ENCODE measurements around the gene CRIM1.

CRIM1 gene

GRCh38 chr2:36416370-36417165, 61.0 kb downstream of the CRIM1 start:
- H3K9me3 ChIP-seq (ENCODE audit: control insufficient read depth in 1 of 2, low read length in 2 of 2), result no peaks in the 10 kb centered on the region
- no peak overlapping the region for H3K9ac ChIP-seq (ENCODE audit: low read depth in 1 of 2, low read length in 2 of 2)
- H3K4me1 ChIP-seq (ENCODE audit: control insufficient read depth in 1 of 2, insufficient read depth in 2 of 2, low read length in 2 of 2), result peaks cover 13 to 22% of the 10 kb centered on the region in 2 donors
- H3K36me3 ChIP-seq (ENCODE audit: control insufficient read depth in 1 of 2, insufficient read depth in 2 of 2, low read length in 2 of 2), result no peaks in the 10 kb centered on the region
- H3K27me3 ChIP-seq (ENCODE audit: control insufficient read depth in 1 of 2, insufficient read depth in 2 of 2, low read length in 2 of 2), result no peaks in the 10 kb centered on the region
- H3K4me3 ChIP-seq (ENCODE audit: low read depth in 1 of 2, low read length in 2 of 2), result no peak overlapping the region
- no peak overlapping the region for H3K27ac ChIP-seq (ENCODE audit: low read depth, low read length)

- H3K27ac ChIP-seq (ENCODE audit: low read depth, low read length), result no peak overlapping the region
- no peaks in the 10 kb centered on the region for H3K9me3 ChIP-seq (ENCODE audit: control insufficient read depth in 1 of 2, low read length in 2 of 2)
- H3K27me3 ChIP-seq (ENCODE audit: control insufficient read depth in 1 of 2, insufficient read depth in 2 of 2, low read length in 2 of 2), result no peaks in the 10 kb centered on the region
- H3K4me3 ChIP-seq (ENCODE audit: low read depth in 1 of 2, low read length in 2 of 2), result no peak overlapping the region
- H3K9ac ChIP-seq (ENCODE audit: low read depth in 1 of 2, low read length in 2 of 2), result no peak overlapping the region
- H3K36me3 ChIP-seq (ENCODE audit: control insufficient read depth in 1 of 2, insufficient read depth in 2 of 2, low read length in 2 of 2), result no peaks in the 10 kb centered on the region
- H3K4me1 ChIP-seq (ENCODE audit: control insufficient read depth in 1 of 2, insufficient read depth in 2 of 2, low read length in 2 of 2), result peaks cover 14 to 22% of the 10 kb centered on the region in 2 donors
These were observed 65.1 kb downstream of the CRIM1 start for GRCh38 chr2:36420569-36421181.

DNA sequence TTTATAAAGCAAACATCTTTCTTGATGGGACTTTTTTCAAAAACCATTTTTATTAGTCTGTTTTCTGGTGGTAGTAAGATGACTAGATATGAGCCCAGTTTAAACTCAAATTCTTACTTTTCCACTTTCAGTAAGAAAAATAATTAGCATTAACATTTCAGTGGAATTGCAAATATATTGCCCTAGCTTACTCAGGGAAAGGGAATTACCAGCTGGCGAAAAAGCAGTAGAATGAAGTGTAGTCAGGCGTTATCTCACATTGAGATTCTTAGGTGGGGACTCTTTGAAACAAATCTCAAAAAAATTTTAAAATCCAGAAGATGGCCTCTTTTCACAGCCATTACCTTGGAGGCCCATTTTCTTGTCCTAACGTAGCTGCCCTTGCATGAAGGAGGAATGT, 65.8 kb downstream of the CRIM1 start:
- no peak overlapping the region for H3K27ac ChIP-seq (ENCODE audit: low read depth, low read length)
- no peak overlapping the region for H3K9ac ChIP-seq (ENCODE audit: low read depth in 1 of 2, low read length in 2 of 2)
- peaks cover 14 to 20% of the 10 kb centered on the region in 2 donors for H3K4me1 ChIP-seq (ENCODE audit: control insufficient read depth in 1 of 2, insufficient read depth in 2 of 2, low read length in 2 of 2)
- H3K36me3 ChIP-seq (ENCODE audit: control insufficient read depth in 1 of 2, insufficient read depth in 2 of 2, low read length in 2 of 2), result no peaks in the 10 kb centered on the region
- no peak overlapping the region for H3K4me3 ChIP-seq (ENCODE audit: low read depth in 1 of 2, low read length in 2 of 2)
- H3K27me3 ChIP-seq (ENCODE audit: control insufficient read depth in 1 of 2, insufficient read depth in 2 of 2, low read length in 2 of 2), result no peaks in the 10 kb centered on the region
- no peaks in the 10 kb centered on the region for H3K9me3 ChIP-seq (ENCODE audit: control insufficient read depth in 1 of 2, low read length in 2 of 2)

- no peaks in the 10 kb centered on the region for H3K36me3 ChIP-seq (ENCODE audit: control insufficient read depth in 1 of 2, insufficient read depth in 2 of 2, low read length in 2 of 2)
- no peak overlapping the region for H3K9ac ChIP-seq (ENCODE audit: low read depth in 1 of 2, low read length in 2 of 2)
- no peak overlapping the region for H3K27ac ChIP-seq (ENCODE audit: low read depth, low read length)
- H3K27me3 ChIP-seq (ENCODE audit: control insufficient read depth in 1 of 2, insufficient read depth in 2 of 2, low read length in 2 of 2), result no peaks in the 10 kb centered on the region
- H3K4me1 ChIP-seq (ENCODE audit: control insufficient read depth in 1 of 2, insufficient read depth in 2 of 2, low read length in 2 of 2), result peaks cover 8 to 9% of the 10 kb centered on the region in 2 donors
- no peak overlapping the region for H3K4me3 ChIP-seq (ENCODE audit: low read depth in 1 of 2, low read length in 2 of 2)
- no peaks in the 10 kb centered on the region for H3K9me3 ChIP-seq (ENCODE audit: control insufficient read depth in 1 of 2, low read length in 2 of 2)
These were observed 67.6 kb downstream of the CRIM1 start for GRCh38 chr2:36423172-36423571.

- peaks cover 8 to 9% of the 10 kb centered on the region in 2 donors for H3K4me1 ChIP-seq (ENCODE audit: control insufficient read depth in 1 of 2, insufficient read depth in 2 of 2, low read length in 2 of 2)
- no peaks in the 10 kb centered on the region for H3K9me3 ChIP-seq (ENCODE audit: control insufficient read depth in 1 of 2, low read length in 2 of 2)
- H3K27me3 ChIP-seq (ENCODE audit: control insufficient read depth in 1 of 2, insufficient read depth in 2 of 2, low read length in 2 of 2), result no peaks in the 10 kb centered on the region
- no peak overlapping the region for H3K27ac ChIP-seq (ENCODE audit: low read depth, low read length)
- H3K9ac ChIP-seq (ENCODE audit: low read depth in 1 of 2, low read length in 2 of 2), result no peak overlapping the region
- no peak overlapping the region for H3K4me3 ChIP-seq (ENCODE audit: low read depth in 1 of 2, low read length in 2 of 2)
- no peaks in the 10 kb centered on the region for H3K36me3 ChIP-seq (ENCODE audit: control insufficient read depth in 1 of 2, insufficient read depth in 2 of 2, low read length in 2 of 2)
These were observed 68.1 kb downstream of the CRIM1 start for GRCh38 chr2:36423619-36424120.

DNA sequence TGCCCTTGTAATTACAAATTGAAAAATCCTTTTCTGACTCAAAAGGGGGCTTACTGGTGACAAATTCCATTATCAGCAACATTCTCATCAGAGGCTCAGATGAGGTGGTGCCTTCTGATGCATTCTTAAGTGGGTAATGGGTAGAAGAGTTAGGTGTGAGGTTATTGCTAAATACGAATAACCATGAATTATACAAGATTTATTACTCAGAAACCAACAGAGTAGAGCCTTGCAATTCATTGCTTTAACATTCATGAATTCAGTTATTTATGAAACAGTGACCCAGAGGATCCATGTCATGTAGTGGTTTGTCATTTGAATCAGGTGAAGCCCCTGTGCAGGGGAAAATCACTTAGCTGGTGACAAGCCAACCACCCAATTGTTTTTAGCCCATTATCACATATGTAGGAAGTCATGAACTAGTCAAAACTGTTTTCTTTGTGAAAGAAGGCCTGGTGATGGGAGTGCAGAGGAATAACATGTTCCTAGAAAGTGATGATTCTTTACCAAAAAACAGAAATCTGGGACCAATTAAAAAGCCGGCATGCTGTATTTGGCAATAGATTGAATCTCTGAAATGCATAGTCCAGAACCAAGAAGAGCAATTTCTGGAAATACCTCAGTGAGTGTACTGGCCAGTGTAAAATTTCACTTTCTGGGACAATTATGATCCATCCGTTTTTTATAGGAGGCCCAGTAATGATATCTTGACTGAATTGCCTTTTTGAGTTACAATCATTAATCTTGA, 70.2 kb downstream of the CRIM1 start:
- peaks cover 4 to 17% of the 10 kb centered on the region in 2 donors for H3K4me1 ChIP-seq (ENCODE audit: control insufficient read depth in 1 of 2, insufficient read depth in 2 of 2, low read length in 2 of 2)

DNA sequence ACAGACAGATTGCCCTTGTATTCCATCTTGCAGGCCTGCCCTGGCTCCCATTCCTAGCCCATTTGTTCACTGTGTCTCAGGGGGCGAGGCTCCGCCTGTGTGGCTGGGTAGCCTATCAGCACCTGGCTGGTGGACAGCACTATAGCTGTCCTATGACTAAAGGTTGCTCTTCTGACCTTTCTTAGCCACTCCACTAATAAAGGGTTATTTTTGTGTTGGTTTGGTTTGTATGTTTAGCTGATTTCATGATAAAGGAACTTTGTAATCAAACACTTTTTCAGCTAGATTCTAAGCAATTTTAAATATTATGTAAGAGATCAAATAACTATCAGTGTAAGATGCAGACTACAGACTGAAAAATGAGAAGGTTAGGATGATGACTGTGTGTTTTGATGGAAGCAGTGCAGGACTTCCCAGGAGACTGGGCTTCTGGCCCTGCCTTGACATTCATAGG, 72.2 kb downstream of the CRIM1 start:
- H3K9ac ChIP-seq (ENCODE audit: low read depth in 1 of 2, low read length in 2 of 2), result no peak overlapping the region
- H3K27ac ChIP-seq (ENCODE audit: low read depth, low read length), result no peak overlapping the region
- no peaks in the 10 kb centered on the region for H3K36me3 ChIP-seq (ENCODE audit: control insufficient read depth in 1 of 2, insufficient read depth in 2 of 2, low read length in 2 of 2)
- peaks cover 4 to 23% of the 10 kb centered on the region in 2 donors for H3K4me1 ChIP-seq (ENCODE audit: control insufficient read depth in 1 of 2, insufficient read depth in 2 of 2, low read length in 2 of 2)
- no peak overlapping the region for H3K4me3 ChIP-seq (ENCODE audit: low read depth in 1 of 2, low read length in 2 of 2)
- no peaks in the 10 kb centered on the region for H3K27me3 ChIP-seq (ENCODE audit: control insufficient read depth in 1 of 2, insufficient read depth in 2 of 2, low read length in 2 of 2)
- H3K9me3 ChIP-seq (ENCODE audit: control insufficient read depth in 1 of 2, low read length in 2 of 2), result no peaks in the 10 kb centered on the region

More for the DNA sequence above, 70.2 kb downstream of the CRIM1 start:
- no peaks in the 10 kb centered on the region for H3K36me3 ChIP-seq (ENCODE audit: control insufficient read depth in 1 of 2, insufficient read depth in 2 of 2, low read length in 2 of 2)
- no peaks in the 10 kb centered on the region for H3K9me3 ChIP-seq (ENCODE audit: control insufficient read depth in 1 of 2, low read length in 2 of 2)
- no peak overlapping the region for H3K9ac ChIP-seq (ENCODE audit: low read depth in 1 of 2, low read length in 2 of 2)
- no peak overlapping the region for H3K4me3 ChIP-seq (ENCODE audit: low read depth in 1 of 2, low read length in 2 of 2)
- no peaks in the 10 kb centered on the region for H3K27me3 ChIP-seq (ENCODE audit: control insufficient read depth in 1 of 2, insufficient read depth in 2 of 2, low read length in 2 of 2)
- no peak overlapping the region for H3K27ac ChIP-seq (ENCODE audit: low read depth, low read length)

DNA sequence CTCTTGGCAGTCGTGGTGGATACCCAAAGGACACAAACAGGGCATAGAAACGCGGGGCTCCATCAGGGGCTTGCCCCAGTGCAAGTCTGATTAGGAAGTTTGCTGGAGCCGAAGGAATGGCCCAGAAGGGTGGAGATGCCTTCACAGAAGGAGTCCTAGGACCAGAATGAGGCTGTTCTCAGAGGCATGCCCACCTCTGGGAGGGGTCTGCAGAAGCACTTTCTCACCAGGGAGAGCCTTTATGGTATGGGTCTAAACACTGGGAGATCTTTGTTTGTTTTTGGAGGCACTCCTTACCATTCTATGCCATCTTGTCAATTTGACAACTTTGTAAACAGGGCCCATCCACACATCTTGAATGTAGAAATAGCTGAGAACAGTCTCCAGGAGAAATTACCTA, 75.0 kb downstream of the CRIM1 start:
- Histone ChIP-seq H3K4me1 (ENCODE audit: control insufficient read depth in 1 of 2, insufficient read depth in 2 of 2, low read length in 2 of 2) (peaks cover 0 to 14% of the 10 kb centered on the region in 2 donors), H3K27ac (ENCODE audit: low read depth, low read length) (no peak overlapping the region), H3K4me3 (ENCODE audit: low read depth in 1 of 2, low read length in 2 of 2) (no peak overlapping the region), H3K27me3 (ENCODE audit: control insufficient read depth in 1 of 2, insufficient read depth in 2 of 2, low read length in 2 of 2) (no peaks in the 10 kb centered on the region), H3K36me3 (ENCODE audit: control insufficient read depth in 1 of 2, insufficient read depth in 2 of 2, low read length in 2 of 2) (no peaks in the 10 kb centered on the region), H3K9ac (ENCODE audit: low read depth in 1 of 2, low read length in 2 of 2) (no peak overlapping the region), H3K9me3 (ENCODE audit: control insufficient read depth in 1 of 2, low read length in 2 of 2) (no peaks in the 10 kb centered on the region)

DNA sequence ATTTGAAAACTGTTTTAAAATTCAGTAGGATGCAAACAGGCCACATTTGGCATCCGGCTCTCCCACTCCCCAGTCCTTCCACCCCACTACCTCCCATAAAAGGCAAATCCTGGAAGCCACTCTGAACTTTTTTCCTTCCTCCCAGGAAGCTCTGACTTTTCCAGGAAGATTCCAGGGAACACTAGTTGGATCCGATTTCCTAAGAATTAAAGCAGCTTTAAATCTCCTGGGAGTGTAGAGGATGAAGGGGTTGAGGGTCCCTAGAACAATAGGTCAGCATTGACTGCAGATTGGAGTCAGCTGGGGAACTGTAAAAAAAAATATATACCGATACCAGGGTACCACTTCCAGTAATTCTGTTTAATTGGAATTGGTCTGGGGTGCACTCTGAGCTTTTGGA, 76.9 kb downstream of the CRIM1 start:
- Histone ChIP-seq H3K27me3 (ENCODE audit: control insufficient read depth in 1 of 2, insufficient read depth in 2 of 2, low read length in 2 of 2) (no peaks in the 10 kb centered on the region), H3K27ac (ENCODE audit: low read depth, low read length) (no peak overlapping the region), H3K9ac (ENCODE audit: low read depth in 1 of 2, low read length in 2 of 2) (no peak overlapping the region), H3K4me3 (ENCODE audit: low read depth in 1 of 2, low read length in 2 of 2) (no peak overlapping the region), H3K4me1 (ENCODE audit: control insufficient read depth in 1 of 2, insufficient read depth in 2 of 2, low read length in 2 of 2) (peaks cover 0 to 14% of the 10 kb centered on the region in 2 donors), H3K9me3 (ENCODE audit: control insufficient read depth in 1 of 2, low read length in 2 of 2) (no peaks in the 10 kb centered on the region), H3K36me3 (ENCODE audit: control insufficient read depth in 1 of 2, insufficient read depth in 2 of 2, low read length in 2 of 2) (no peaks in the 10 kb centered on the region)

All from duodenal mucosa (tissue), 2 donors.